HG02970 (cell line): ENCODE measurements around the gene KLF16.

Experiments
- ATAC-seq: cut with Tn5 transposase; IDR thresholded peaks from one replicate; pipeline ENCODE4 v1.9.1; 2021; ENCODE audit warnings: mild to moderate bottlenecking, moderate library complexity, moderate number of reproducible peaks; ENCODE audit not compliant: unreplicated experiment, low FRiP score

KLF16 gene

DNA sequence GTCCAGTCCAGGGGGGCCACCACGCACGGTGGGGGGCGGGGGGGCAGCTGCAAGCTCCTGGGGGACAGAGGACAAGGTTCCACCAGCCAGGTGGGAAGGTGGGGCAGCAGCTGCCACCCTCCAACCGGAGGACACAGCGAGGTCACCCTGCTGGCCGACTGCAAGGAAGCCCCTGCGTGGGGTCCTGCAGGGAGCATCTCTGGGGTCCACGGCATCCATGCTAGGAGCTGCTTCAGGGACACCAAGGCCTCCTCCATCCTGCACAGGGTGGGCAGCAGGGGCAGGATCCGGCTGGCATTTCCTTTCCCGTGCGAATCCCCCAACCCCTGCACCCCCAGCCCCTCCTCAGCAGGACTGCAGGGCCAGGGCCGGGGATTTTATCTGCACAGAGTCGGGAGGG lies 8.3 kb upstream of the KLF16 start:
- no peak for ATAC-seq

DNA sequence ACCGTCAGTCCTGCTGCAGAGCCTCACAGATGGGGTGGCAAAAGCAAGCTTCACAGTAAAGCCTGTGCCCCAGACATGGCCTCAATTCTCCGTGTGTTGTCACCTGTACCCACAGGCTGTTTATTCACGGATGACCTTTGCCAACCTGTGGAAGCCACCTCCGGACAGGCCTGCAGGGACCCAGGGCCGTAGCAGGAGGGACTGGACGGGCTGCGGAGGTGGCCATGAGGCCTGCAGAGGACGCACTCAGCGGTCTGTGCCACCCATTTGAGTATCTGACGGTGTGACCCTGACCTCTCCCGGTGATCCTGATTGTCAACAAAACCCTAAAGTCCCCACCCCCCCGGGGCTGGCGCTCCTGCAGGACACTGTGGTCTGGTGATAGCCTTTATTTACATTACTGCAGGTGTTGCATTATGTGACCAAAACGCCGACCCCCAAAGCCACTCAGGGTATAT lies 7.8 kb upstream of the KLF16 start:
- ATAC-seq, result no peak

DNA sequence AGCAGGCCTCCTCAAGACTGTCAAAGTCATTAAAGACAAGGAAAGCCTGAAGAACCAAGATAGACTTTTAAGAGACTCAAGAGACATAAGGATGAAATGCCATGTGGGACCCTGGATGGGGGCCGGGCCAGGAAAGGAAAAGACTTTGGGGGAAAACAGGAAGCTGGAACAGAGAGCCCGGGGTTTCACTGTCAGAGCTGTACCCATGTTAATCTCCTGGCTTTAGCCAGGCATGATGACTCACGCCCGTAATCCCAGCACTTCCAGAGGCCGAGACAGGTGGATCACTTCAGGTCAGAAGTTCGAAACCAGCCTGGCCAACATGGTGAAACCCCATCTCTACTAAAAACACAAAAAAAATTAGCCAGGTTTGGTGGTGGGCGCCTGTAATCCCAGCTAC lies 5.6 kb upstream of the KLF16 start:
- no peak for ATAC-seq

DNA sequence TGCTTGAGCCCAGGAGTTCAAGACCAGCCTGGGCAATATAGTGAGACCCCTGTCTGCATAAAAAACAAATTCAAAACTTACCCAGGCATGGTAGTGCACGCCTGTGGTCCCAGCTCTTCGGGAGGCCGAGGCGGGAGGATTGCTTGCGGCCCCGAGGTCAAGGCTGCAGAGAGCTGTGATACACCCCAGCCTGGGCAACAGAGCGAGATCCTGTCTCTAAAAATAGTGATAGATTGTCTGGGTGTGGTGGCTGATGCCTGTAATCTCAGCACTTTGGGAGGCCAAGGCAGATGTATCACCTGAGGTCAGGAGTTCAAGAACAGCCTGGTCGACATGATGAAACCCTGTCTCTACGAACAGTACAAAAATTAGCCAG lies 4.0 kb upstream of the KLF16 start:
- ATAC-seq, result no peak

DNA sequence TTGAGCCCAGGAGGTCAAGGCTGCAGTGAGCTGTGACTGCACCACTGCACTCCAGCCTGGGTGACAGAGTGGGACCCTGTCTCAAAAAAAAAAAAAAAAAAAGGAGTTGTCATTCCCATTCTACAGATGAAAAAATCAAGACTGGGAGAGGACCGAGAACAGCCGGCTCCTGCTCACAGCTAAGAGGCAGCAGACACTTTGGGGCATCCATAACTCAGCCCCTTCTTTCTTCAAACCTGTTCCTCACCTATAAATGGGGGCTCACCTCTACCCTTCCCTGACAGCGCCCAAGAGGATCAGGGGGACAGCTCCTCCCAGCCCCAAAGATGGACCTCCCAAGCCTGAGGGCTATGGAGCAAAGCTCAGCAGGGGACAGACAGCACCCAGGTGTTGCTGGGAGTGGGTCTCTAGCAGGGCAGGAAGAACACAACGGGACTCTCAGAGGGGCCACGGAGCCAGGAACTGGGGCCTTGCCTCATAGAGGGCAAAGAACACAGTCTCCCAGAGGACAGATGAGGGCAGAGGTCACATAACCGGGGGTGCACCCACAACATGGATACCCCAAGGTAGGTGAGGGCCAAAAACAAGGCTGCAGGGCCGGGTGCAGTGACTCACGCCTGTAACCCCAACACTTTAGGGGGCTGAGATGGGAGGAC lies 3.4 kb upstream of the KLF16 start:
- ATAC-seq, result no peak

DNA sequence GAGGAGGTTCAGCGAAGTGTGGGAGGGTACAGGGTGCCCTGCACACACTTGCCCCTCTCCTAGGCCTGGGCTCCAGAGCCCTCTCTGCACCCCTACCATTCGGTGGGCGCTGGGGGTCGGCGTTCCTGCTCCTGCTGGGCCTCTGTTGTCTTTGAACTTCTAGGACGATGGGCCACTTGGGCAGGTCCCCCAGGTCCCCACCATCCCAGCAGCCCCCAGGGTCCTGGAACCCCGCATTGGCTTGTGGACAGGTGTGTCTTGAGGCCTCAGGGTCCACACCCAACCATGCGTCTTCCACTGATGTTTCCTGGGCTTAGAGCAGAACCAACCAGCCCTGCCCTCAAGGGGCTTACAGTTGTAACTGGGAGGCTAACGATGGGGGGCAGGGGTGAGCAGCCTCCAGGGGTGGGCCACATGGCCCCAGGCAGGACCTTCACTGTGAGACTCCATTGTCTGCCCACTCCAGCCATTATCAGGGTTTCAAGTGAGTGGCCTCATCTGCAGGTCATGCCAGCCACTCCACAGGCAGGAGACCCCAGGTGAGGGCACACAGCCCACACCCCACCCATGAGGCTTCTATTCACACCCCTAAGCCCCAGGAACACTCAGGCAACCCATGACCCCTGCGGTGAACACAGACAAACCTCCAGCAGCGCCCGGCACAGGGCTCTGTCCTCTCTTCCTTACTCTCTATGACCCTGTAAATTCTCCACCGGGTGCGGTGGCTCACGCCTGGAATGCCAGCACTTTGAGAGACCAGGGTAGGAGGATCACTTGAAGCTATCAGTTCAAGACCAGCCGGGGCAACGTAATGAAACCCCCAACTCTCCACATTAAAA lies 2.0 kb upstream of the KLF16 start:
- no peak for ATAC-seq

DNA sequence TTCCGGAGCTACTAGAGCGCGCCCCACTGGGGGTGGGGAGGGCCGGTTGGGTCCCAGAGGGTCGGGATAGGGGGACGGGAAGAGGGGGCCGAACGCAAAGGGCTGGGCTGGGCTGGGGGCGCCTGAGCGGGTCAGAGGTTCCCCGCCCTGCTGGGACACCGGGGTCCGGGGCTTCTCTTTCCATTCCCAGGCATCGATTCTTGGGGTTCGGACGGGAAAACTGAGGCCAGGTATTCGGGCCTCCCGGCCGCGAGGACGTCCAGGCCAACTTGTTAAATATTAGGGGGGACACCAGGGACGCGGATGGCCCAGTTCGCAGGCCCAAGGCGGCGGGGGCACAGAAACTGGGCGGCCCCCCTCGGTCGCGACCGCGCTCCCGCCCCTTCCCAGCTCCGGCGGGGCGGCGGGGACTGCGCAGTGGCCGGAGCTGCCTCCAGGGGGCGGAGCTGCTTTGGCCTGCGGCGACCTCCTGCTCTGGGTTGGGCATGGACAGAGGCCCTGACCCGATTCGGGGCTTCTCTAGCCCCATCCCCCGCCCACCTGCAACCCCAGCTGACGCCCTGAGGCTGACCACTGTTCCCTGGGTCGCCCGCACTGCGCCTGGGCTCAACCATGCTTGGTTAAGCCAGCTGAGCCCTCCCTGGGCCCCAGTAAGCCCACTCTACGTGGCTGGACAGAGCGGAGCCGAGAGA lies 1.2 kb upstream of the KLF16 start:
- peak; percentile 29 for ATAC-seq

DNA sequence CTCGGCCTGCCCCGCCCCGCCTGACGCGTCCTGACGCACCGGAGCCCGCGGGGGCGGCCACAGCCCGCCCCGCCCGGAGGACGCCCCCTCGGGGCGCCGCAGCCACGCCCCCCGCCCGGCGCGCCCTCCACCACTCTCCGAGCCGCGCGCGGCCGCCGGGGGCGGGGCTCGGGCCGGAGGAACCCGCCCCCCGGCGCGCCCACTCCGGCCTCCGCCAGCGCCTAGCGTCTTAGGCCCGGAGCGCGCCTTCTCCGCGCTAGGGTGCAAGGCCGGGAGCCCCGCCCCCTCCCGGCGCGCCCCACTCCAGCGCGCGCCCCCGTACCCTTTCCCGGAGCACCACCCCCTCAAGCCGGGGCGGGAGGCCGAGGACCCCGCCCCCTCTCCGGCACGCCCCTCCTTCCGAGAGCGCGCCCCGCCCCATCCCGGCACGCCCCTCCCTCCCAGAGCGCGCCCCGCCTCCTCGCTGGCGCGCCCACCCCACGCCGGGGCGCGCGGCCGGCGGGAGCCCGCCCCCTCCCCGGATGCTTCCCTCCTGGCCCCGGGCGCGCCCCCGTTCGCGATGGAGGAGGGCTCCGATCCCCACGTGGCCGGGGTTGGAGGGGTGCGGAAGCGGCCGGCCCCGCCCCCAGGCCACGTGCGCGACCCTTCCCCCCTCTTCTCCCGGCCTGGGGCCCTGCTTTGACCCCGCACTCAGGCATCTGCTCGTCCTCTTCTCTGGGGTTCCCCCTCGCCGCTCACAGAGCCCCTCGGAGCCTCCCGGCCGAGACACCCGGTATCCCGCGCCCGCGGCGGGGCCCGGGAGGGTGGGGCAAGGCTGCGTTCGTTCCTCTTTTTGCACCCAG lies 480 bp upstream of the KLF16 start:
- ATAC-seq, result peak; percentile 55

DNA sequence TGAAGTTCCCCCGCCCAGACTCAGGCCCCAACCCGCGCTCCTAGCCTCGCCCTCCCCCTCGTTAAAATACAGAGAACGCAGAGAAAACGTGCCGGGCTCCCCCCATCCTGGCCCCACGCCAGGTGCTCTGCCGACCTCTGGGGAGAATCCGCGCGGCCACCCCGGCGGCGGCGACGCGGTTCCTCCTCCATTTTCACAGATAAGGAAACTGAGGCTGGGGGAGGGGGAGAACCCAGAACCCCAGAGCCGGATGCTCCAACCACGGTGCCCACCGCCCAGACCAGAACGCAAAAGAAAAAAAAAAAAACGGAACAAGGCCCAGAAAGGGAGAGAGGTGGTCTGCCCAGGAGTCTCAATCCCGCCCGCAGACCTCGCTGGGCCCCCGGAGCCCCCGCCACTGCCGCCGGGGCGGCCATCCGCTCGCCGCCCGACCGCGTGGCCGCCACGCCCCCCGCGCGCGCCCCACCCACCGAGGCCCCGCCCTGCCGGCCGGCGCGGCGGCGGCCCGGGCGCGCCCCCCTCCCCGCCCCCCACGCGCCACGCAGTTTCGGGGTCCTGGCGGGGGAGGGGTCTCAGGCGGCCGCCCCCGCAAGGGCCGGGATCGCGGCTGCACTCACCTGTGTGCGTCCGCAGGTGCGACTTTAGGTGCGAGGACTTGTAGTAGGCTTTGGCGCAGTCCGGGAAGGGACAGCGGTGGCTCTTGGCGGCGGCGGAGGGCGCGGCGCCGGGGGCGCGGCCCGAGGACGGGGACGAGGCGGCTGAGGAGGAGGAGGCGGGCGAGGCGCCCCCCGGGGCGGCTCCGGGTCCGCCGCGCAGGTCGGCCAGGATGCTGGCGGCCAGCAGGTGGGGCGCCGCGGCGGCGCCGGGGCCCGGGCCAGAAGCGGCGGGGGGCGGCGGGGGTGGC lies 703 bp downstream of the KLF16 start:
- no peak for ATAC-seq

DNA sequence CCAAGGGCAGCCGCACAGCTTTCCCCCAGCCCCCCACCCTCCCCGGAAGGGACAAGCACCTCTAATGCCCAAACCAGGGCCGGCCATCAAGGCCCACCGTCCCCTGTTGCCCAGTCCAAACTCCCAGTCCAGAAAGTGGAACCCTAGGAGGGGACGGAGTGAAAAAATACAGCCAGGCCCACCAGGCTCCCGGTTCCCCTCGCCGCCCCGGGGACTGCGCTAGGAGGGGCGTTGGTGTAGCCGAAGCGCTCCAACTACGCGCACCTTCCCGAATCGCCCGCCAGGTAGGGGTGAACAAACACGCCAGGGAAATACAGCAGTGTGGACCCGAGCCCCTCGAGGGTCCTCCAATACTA lies 1.3 kb downstream of the KLF16 start:
- ATAC-seq, result no peak

DNA sequence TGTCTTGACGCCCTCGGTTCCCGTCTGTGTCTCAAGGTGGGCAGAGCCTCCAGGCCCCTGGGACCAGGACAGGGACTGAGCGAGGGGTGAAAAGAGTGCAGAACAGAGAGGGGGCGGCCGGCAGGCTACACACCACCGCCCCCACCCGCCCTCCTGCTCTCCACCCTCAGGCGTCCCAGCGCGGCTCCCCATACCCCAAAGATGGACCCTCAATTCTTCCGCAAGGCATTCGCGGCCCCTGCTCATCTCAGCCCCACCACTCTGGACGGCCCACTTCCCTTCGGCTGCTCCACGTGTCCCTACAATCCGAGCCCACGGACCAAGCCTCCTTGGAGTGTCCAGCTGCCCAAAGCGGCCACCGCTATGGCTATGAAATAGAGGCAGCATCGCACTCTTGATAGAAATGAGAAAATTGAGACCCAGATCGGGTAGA lies 1.8 kb downstream of the KLF16 start:
- no peak for ATAC-seq

DNA sequence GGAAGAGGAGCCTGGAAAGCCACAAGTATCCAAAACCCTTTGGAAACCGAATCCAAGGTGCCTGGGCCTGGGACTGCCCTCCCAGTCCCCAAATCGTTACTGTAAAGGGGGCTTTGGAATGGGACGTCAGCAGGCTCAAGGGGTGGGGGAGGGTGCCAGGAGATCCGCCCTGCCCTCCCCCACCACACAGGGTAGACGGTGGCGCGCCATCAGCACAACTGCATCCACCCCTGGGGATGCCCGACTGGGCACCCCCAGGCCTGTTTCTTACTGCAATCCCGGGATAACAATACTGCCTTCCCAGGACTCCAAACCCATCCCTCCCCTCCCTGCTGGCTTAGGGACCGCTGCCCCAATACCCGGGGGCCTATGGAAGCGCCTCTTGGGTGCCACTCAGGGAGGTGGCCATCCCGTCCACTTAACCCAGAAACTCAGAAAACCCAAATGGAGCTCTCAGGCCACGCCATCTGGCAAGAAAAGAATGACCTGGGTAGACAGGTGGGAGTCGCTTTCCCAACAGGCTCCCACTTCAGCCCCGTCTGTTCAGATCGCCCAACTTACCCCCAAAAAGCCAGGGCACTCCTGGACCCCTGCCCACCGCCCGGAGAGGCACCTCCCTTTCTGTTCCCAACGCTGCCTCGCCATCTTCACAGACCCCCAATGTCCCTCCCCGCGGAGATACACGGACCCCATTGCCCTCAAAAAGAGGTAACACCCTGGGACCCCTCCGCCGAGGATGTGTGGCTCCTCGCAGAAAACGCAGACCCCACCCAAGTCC lies 2.4 kb downstream of the KLF16 start:
- ATAC-seq, result no peak

DNA sequence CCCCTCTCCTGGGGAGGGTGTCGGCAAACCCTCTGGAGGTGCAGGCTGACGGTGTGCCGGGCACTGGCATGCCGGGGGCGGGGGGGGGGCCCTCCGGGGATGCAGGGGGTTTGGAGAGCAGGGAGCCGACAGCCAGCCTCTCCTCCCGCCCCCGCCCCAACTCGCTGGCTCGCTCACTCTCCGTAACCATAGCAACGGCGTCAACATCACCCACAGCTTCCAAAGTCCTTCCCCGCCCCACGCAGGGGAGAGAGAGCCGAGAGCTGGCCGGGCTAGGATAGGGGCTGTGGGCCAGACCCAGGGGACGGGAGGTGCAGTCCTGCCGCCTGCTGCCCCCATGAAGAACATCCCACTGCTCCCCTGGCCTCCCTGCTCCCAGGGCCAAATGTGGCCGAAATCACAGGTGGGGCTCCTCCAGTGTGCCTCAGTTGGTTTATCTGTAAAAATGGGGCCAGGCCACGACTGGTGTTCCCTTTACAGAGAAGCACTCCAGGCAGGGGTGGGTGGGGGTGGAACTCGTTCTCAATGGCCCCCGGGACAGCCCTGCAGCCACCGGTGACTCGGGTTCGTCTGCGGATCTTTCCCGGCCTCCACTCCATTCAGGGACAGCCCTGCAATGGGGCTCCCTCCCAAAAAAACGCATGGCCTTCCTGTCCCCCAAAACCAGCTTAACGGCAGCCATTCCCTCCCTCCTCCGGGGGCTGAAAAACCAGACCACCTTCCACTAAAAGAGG lies 3.2 kb downstream of the KLF16 start:
- no peak for ATAC-seq

DNA sequence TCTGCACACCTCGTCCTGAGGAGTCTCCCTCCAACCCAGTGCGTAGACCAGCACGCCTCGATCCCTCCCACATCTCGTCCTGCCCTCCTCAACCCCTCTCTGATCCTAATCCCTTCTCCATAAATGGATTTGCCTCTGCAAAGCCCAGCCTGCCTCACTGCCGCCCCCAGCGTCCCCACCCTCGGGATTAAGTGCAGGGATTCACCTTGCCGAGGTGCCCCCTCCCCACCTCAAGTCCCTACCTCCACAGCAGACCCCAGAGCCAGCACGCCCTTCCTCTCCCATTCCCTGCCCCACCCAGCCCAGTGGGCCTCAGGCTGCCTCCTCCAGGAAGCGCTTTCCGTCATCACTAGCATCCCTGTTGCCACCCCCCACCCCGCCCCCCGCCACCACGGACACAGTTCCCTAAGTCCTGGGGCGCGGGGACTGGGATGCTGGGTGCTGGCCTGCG lies 4.0 kb downstream of the KLF16 start:
- no peak for ATAC-seq

DNA sequence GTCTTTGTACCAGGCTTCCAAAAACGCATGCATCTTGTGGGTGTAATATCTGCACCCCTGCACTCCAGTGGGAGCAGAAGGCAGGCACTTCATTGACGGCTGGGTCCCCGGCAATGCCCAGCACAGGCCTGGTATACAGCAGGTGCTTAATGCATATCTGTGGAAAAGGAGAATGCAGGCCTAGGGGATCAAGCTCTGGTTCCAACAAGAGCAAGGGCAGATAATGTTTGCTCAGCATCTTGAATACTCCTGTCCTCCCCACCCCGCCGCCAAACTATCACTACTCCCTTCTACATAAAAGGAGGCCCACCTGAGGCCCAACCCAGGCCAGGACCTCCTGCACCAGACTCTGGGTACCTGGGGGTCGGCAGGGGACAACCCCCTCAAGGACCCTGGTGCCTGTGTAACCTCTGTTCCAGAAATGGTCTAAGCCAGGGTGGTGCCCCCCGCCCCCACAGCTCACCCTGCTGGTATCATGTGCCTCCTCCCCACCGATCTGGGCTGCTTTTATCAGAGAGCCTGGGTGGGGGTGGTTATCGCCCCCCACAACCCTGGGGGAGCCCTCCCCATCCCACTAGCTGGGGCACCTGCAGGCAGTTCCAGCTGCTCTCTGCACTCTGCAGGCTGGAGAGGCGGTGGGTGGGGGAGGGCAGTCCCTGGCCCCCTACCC lies 4.8 kb downstream of the KLF16 start:
- ATAC-seq, result no peak

DNA sequence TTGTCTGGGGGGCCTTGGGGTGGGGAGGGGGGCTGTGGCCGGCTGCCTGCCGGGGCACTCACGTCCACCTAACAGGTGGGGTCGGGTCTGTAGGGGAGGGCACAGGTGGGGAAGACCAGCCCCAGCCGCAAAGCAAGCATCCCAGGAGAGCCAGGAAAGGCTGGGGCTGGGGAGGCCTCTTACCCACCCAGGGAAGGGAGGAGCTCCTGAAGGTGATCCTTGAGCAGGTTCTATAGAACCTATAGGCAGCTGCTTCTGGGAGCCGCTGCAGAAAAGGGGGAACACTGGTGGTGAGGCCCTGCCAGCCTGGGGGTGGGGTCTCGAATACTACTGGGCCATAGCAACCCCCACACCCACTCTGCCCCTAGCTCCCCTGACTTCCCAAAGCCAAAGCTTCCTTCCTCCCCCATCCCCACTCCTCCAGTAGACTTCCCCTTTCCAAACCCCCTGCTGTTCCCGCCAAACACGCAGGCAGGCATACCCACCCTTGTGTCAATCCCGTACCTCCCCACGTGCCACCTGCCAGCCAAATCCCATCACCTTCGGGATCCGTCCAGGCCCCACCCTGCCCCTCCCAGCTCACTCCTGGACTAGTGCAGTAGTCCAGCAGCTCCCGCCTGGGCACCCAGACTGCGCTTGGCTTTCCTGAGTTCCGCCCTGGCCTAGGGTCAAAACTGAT lies 5.6 kb downstream of the KLF16 start:
- ATAC-seq, result no peak
